Mucosa of rectum (tissue), 2 donors: ENCODE measurements around the gene ME3.
"Not testable (repeated sequence)": the region's sequence is repeated elsewhere in the genome, so short reads cannot be mapped to it uniquely, and the experiment has no call there.

Experiments used
- H3K27ac ChIP-seq, 2 donors: one replicate each; pipeline ENCODE4 v1.7.0; 2013; ENCODE audit warnings: inconsistent platforms in 2 of 2, low read depth in 2 of 2, low read length in 2 of 2
- H3K27me3 ChIP-seq, 2 donors: one replicate each; pipeline ENCODE4 v1.7.0; 2013; ENCODE audit warnings: low read length in 2 of 2; ENCODE audit not compliant: control insufficient read depth in 2 of 2, insufficient read depth in 2 of 2
- H3K36me3 ChIP-seq, 2 donors: one replicate each; pipeline ENCODE4 v1.7.0; 2013; ENCODE audit warnings: low read length in 2 of 2; ENCODE audit not compliant: control insufficient read depth in 2 of 2, insufficient read depth in 2 of 2
- H3K4me1 ChIP-seq, 2 donors: one replicate each; pipeline ENCODE4 v1.7.0; 2013; ENCODE audit warnings: low read length in 2 of 2, mild to moderate bottlenecking in 1 of 2; ENCODE audit not compliant: control insufficient read depth in 2 of 2, insufficient read depth in 2 of 2
- H3K4me3 ChIP-seq, 2 donors: one replicate each; pipeline ENCODE4 v1.7.0; 2013; ENCODE audit warnings: low read length in 2 of 2
- H3K9ac ChIP-seq, 2 donors: one replicate each; pipeline ENCODE4 v1.7.0; 2013; ENCODE audit warnings: low read length in 2 of 2, low read depth in 1 of 2, mild to moderate bottlenecking in 1 of 2
- H3K9me3 ChIP-seq, 2 donors: one replicate each; pipeline ENCODE4 v1.7.0; 2013; ENCODE audit warnings: low read length in 2 of 2; ENCODE audit not compliant: control insufficient read depth in 2 of 2
- donor health status: healthy.
- donor health status: Normal muscosa, but diverticular disease.

ME3 gene

GRCh38 chr11:86433361-86434095 lies 238.9 kb downstream of the ME3 start:
- H3K9ac ChIP-seq, H3K27me3 ChIP-seq, H3K4me3 ChIP-seq, H3K27ac ChIP-seq, H3K9me3 ChIP-seq, H3K4me1 ChIP-seq, H3K36me3 ChIP-seq: not testable (repeated sequence)

GRCh38 chr11:86431258-86431657 lies 241.2 kb downstream of the ME3 start:
- no peak overlapping the region for H3K27ac ChIP-seq
- H3K9me3 ChIP-seq: peaks cover 0 to 2% of the 10 kb centered on the region in 2 donors
- H3K4me1 ChIP-seq: no peaks in the 10 kb centered on the region
- H3K4me3 ChIP-seq: no peak overlapping the region
- H3K27me3 ChIP-seq: no peaks in the 10 kb centered on the region
- H3K36me3 ChIP-seq: peaks cover 0 to 3% of the 10 kb centered on the region in 2 donors
- no peak overlapping the region for H3K9ac ChIP-seq

- Histone ChIP-seq H3K9ac (no peak overlapping the region), H3K27me3 (no peaks in the 10 kb centered on the region)
These were observed 245.0 kb downstream of the ME3 start for GRCh38 chr11:86427441-86427840.

GRCh38 chr11:86423488-86423887 lies 248.9 kb downstream of the ME3 start:
- H3K27me3 ChIP-seq, H3K4me3 ChIP-seq, H3K9ac ChIP-seq, H3K36me3 ChIP-seq, H3K9me3 ChIP-seq, H3K4me1 ChIP-seq, H3K27ac ChIP-seq: not testable (repeated sequence)

More at GRCh38 chr11:86427441-86427840, 245.0 kb downstream of the ME3 start:
- Histone ChIP-seq H3K4me3 (no peak overlapping the region), H3K9me3 (peaks cover 0 to 2% of the 10 kb centered on the region in 2 donors), H3K36me3 (peaks cover 0 to 3% of the 10 kb centered on the region in 2 donors), H3K4me1 (no peaks in the 10 kb centered on the region), H3K27ac (no peak overlapping the region)

- Histone ChIP-seq H3K4me3 (no peak overlapping the region), H3K27ac (no peak overlapping the region), H3K27me3 (no peaks in the 10 kb centered on the region), H3K4me1 (no peaks in the 10 kb centered on the region), H3K36me3 (no peaks in the 10 kb centered on the region), H3K9ac (no peak overlapping the region), H3K9me3 (peaks cover 0 to 2% of the 10 kb centered on the region in 2 donors)
These were observed 250.0 kb downstream of the ME3 start for GRCh38 chr11:86422371-86422770.

GRCh38 chr11:86421946-86422345 lies 250.5 kb downstream of the ME3 start:
- peaks cover 0 to 2% of the 10 kb centered on the region in 2 donors for H3K9me3 ChIP-seq
- no peaks in the 10 kb centered on the region for H3K27me3 ChIP-seq
- H3K4me3 ChIP-seq: no peak overlapping the region
- no peaks in the 10 kb centered on the region for H3K36me3 ChIP-seq
- no peaks in the 10 kb centered on the region for H3K4me1 ChIP-seq
- no peak overlapping the region for H3K9ac ChIP-seq
- H3K27ac ChIP-seq: no peak overlapping the region

- Histone ChIP-seq H3K9me3 (no peaks in the 10 kb centered on the region), H3K27me3 (no peaks in the 10 kb centered on the region), H3K27ac (no peak overlapping the region), H3K36me3 (no peaks in the 10 kb centered on the region), H3K4me1 (no peaks in the 10 kb centered on the region), H3K4me3 (no peak overlapping the region), H3K9ac (no peak overlapping the region)
These were observed 253.5 kb downstream of the ME3 start for GRCh38 chr11:86418917-86419316.

- Histone ChIP-seq H3K9ac (no peak overlapping the region), H3K27me3 (no peaks in the 10 kb centered on the region), H3K36me3 (no peaks in the 10 kb centered on the region), H3K27ac (no peak overlapping the region), H3K4me1 (no peaks in the 10 kb centered on the region), H3K4me3 (no peak overlapping the region), H3K9me3 (no peaks in the 10 kb centered on the region)
These were observed 253.9 kb downstream of the ME3 start for GRCh38 chr11:86418513-86418912.

GRCh38 chr11:86418106-86418505 lies 254.3 kb downstream of the ME3 start:
- Histone ChIP-seq H3K9ac (no peak overlapping the region), H3K27me3 (no peaks in the 10 kb centered on the region), H3K4me3 (no peak overlapping the region), H3K36me3 (no peaks in the 10 kb centered on the region), H3K9me3 (no peaks in the 10 kb centered on the region), H3K27ac (no peak overlapping the region), H3K4me1 (no peaks in the 10 kb centered on the region)

- H3K36me3 ChIP-seq, H3K27ac ChIP-seq, H3K9me3 ChIP-seq, H3K27me3 ChIP-seq, H3K4me1 ChIP-seq, H3K9ac ChIP-seq, H3K4me3 ChIP-seq: not testable (repeated sequence)
These were observed 255.5 kb downstream of the ME3 start for GRCh38 chr11:86416951-86417350.
